ENCODE measurements around the gene ANKRD29.

- TF ChIP-seq CTCF (IDR thresholded peaks at IDR 0.05), result no peak
- no peak for TF ChIP-seq ZFX (IDR thresholded peaks at IDR 0.05; ENCODE audit: borderline replicate concordance)
Observed at GRCh38 chr18:23593720-23594119, 69.0 kb downstream of the ANKRD29 start.

Data from 22Rv1 (cell line).